Measurements from ENCODE around the gene HTR1A. TPM values are rescaled to one million over a fixed set of nuclear protein-coding genes. Genes with fewer than 3 reads are reported as not detected.

Gene HTR1A
- total RNA-seq, result not detected

DNA sequence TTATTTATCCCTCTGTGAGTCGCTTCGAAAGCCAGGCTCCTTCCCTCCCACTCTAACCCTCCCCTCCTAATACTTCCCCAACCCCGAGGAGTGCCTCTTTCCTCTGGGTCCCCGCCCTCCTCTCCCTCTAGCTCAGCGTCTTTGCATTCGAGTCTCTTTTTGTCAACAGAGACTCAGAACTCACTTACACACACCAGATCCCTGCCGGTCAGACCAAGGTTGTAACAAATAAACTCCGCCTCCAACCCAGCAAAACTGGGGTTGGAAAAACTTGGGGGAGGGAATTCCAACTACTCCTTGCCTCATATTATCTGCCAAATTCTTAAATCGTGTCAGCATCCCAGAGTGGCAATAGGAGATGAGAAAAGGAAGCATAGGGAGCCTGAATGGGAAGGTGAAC lies at the start of gene HTR1A:
HTR1A (minus strand) TSS at position 167 of the 400 bp plus-strand sequence. CDS start 726 bp downstream, outside the sequence.
- no peak for DNase-seq (ENCODE audit: low spot score)

DNA sequence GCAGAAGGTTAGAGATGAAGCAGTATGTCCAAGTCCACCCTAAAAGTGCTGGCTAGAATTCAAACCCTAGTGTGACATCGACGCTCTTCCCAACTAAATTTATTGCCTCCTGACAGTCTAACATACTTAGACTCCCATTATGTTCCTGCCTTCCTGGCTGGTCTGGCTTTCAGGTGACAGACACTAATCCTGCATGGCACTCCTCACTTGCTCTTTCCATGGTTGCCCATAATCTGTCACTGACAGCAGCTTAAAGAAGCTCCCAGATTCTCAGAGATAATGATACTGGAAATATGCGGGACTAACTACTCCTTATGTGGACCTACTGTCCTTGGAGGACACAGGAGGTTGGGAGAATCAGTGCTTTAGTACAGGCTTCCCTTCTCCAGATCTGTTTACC lies 41.7 kb upstream of the HTR1A start:
- no peak for DNase-seq (ENCODE audit: low spot score)

DNA sequence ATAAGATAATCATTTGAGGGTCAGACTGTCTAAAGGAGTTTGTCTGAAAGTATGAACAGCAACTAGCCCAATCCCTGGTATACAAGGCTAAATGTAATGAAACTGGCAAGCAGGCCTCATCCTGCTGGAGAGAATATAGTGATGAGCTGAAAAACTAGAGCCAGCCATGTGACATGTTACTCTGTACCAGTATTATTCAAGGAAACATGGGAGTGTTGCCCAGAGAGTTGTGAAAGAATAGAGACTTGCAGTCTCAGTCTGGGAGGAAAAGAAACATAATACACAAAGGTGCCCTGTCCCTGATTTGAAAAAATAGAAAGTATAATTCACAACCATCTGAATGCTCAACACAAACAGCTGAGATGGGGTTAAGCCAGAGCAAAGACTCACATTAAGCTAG lies 37.9 kb upstream of the HTR1A start:
- no peak for DNase-seq (ENCODE audit: low spot score)

DNA sequence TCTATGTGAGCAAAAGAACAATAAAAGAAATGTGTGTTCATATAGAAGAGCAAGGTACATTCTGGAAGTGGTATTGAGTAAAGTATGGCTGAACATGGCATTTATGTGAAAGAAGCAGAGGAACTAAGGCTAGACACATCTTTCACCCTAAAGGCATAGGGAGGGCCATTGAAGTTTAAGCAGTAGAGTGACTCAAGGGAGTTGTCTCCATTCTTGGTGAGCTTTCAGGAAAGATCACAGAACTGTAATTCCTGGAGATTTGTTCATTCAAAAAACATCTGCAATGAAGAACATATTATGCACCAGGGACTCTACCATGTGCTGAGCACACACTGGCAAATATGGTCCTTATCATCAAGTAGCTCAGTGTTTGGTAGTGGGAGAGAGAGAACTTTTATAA lies 24.8 kb upstream of the HTR1A start:
- no peak for DNase-seq (ENCODE audit: low spot score)

DNA sequence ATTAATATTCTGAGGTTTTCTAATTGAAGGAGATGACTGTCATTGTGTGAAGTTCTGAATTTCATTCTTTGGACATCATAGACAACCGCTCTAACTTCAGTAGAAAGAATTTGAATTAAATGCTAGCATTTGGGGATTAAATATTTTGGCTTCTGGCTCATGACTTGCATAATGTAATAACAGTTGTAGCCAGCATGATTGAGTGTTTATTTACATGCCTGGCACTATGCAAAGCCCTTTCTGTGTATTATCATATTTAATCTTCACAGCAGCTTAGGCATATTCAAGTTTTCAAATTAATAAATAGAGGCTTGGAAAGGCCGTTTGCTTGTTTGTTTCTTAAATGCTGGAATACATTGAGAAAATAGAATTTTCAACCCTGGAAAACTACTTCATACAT lies 19.6 kb upstream of the HTR1A start:
- DNase-seq (ENCODE audit: low spot score), result no peak

DNA sequence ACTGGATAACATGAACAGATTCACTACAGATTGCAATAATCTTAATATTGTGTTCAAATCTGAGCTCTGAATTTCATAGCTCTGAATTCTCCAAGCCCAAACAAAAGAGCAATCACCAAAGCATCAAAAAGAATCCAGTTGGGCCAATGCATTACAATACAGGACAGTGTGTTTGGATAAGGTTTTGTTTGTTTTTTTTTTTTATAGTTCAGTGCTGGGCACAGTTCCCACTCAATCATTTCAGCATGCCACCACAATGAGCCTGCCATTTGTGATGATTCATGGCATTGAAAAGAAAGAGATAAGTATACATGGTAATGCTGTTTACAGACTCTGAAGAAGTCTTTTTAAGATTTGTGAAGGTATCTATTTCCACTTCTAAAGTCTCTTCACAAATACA lies 1.7 kb upstream of the HTR1A start:
- DNase-seq (ENCODE audit: low spot score), result no peak

DNA sequence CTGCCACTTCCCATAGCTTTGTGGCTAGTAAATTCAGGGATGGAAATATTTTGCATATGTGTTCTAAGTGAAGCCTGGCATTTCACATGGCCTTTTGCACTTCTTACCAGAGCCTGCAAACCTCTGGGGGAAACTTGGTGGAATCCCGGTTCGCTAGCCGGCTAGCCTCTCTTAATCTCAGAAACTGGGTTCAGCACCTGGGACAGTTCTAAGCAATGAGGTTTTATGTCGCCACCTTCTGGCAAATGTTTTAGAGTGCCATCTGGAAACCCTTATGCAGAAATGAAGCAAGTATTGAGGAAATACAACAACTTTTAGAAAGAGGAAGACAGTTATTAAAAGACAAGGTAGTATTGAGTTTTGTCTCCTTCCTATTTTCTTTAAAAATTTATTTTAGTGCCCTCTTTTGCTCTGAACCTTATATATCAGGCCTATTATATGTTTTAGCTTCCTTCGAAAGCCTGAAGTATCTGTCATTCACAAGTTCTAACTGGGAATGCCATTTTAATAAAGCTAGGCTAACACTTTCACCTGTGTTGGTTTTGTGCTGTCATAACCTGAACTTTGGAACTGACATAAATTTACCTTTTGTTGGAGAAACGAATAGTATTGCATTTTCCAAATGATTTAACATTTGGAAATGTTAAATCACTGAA lies 963 bp upstream of the HTR1A start:
- peak; percentile 63 for DNase-seq (ENCODE audit: low spot score)

DNA sequence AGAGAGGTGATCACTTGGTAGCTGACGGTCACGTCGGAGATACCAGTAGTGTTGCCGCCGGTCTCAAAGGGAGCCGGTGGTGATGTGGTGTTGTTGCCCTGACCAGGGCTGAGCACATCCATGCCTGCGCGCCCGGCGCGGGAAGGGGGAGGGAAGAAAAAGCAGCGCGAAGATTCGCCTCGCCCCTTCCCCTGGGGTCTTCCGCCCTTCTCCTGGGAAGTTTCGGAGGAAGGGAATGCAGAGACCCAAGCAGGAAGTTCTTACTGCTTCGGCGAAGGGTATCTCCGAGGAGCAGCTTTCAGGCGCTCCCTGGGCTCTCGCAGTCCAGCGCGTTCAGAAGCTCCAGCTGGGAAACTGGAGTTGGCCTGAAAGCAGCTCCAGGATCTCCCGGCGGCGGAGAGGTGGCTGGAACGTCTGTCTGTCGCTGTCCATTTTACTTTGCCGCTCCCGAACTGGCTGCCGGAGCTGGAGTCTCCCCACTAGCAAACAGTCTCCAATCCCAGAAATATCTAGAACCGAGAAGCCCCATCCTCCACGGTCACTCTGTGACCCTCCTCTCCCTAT lies 565 bp downstream of the HTR1A start:
- DNase-seq (ENCODE audit: low spot score), result no peak

DNA sequence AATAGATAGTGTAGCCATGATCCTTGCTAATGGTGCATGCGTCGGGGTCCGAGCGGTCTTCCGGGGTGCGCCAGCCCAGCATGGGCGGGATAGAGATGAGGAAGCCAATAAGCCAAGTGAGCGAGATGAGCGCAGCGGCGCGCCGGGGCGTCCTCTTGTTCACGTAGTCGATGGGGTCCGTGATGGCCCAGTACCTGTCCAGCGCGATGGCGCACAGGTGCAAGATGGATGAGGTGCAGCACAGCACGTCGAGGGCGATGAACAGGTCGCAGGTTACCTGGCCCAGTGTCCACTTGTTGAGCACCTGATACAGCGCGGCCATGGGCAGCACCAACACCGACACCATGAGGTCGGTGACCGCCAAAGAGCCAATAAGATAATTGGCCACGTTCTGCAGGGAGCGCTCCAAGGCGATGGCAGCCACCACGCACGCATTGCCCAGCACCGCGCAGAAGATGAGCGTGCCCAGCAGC lies 1.1 kb downstream of the HTR1A start:
- DNase-seq (ENCODE audit: low spot score), result no peak

DNA sequence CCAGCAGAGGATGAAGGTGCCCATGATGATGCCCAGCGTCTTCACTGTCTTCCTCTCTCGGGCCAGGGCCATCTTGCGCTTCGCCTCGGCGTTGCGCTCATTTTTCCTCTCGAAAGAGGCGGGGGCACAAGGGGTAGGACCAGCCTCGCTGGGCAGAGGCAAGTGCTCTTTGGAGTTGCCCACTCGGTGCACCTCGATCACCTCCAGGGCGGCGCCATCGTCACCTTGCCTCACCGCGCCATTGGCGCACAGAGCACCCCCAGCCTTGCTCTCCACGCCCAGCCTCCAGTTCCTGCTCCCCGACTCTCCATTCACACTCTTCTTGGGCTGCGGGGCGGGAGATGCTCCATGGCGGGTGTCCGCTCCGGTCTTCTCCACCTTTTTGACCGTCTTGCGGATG lies 1.6 kb downstream of the HTR1A start:
- no peak for DNase-seq (ENCODE audit: low spot score)

DNA sequence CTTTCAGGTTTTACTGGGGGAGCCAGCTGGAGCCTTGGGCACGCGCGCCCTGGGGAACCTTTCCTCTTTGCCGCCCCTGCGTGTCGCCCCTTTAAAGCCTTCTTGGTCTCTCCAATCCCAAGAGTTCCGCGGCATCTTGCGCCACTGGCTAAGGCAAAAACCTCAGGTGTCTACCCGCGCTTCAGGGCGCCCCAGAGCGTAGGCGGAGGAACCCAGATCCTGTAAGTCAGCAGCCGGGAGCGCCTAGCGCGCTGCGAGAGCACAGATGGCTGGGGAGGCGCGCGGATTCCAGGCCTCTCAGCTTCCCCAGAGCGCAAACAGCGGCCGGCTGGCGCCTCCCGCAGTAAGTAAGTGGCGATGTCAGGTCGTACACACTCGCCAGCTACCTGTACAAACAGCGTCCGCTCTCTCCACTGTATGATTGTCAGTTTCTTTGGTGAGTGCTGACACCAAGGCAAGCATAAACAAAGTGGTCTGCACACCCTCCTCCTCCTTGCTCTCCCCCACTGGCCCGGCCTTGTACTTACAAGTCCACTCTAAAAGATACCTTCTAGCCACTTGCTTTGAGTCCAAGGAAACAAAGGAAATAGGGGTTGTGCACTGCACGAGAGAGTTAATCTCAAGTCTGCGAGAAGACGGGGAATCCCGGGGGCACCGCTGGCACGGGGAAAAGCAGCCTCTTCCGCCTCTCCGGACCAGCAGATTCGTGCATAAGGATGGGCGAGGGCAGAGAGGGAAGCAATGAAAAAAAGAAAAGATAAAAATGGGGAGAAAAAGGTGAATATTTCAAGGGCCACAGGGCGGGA lies 2.9 kb downstream of the HTR1A start:
- DNase-seq (ENCODE audit: low spot score), result no peak

DNA sequence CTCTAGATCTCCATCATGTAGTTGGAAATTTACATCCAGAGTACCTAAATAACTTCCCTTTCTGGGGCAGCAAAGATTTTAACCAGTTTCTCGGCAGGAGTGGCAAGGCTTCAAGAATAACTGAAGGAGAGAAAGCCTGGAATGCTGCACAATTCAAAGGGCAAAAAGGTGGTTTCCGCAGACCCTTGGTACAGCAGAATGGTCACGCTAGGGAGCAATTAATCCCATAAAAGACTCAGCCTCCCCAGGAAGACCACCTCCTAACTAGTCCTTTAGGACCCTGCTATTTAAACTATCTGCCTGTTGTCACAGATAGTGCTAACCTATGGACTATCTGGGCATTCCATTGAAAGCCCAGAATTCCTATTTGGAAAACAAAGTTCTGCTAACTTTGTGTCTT lies 3.6 kb downstream of the HTR1A start:
- DNase-seq (ENCODE audit: low spot score), result no peak

DNA sequence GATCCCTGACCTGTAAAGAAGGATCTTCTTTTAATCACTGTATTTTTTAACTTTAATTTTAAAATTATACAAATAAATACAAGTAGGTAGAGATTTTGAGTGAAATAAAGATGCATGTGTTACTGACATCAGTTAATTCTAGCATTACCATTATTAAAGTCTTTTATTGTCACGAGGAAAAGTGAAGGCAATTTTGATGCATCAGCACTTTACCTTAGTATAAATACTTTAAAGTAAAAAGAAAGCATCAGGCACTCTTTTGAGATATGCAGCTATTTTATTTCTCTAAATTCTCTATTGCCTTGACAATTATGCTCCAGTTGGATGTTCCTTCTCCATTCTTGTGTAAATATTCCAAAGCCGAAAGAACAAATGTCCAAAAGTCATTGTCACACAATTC lies 4.6 kb downstream of the HTR1A start:
- DNase-seq (ENCODE audit: low spot score), result no peak

DNA sequence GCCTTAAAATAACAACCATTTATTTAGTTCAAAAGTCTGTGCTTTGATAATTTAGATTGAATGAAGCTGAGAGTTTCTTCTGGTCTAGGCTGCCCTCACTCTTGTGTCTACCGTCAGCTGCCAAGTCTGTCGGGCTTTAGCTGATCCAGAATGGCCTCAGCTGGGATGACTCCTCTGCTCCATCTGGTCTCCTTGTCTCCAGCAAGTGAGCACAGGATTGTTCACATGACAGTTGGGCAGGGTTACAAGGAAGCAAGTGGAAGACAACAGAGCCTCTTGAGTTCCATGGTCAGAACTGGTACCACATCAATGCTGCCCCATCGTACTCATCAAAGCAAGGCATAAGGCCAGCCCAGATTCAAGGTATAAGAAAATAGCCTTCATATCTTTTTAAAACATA lies 9.0 kb downstream of the HTR1A start:
- DNase-seq (ENCODE audit: low spot score), result no peak

DNA sequence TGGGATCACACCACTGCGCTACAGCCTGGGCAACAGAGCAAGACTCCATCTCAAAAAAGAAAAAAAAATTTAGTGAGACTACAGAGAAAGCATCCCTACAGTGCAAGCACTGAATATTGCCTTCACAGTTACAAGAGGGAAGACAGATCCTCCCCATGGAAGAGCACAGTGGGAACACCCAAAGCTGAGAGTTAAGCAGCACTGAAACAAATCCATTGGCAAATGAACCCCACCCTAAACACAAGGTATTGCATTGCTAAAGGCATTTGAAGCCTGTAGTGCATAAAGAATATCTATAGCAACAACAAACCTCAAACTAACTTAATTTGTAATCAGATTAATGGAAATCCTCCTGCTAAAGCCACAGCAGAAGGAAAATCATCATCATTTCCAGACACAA lies 27.1 kb downstream of the HTR1A start:
- DNase-seq (ENCODE audit: low spot score), result no peak

DNA sequence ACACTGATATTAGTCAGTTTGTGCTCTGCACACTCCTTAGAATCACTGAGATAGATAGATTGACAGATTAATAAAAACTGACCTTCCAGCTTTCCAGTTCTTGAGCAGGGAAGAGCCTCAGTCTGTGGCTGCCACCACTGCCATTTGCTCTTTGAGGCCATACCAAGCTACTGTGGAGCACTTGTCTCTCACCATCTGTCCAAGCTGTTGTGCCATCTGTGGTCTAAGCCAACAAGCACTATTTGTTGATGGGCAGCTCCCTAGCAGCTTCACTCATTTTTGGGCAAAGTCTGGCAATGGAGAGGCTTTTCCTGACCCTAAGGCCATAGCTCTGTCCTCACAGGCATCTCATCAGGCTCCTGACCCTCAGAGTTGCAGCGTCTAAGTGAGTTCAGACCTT lies 30.4 kb downstream of the HTR1A start:
- no peak for DNase-seq (ENCODE audit: low spot score)

DNA sequence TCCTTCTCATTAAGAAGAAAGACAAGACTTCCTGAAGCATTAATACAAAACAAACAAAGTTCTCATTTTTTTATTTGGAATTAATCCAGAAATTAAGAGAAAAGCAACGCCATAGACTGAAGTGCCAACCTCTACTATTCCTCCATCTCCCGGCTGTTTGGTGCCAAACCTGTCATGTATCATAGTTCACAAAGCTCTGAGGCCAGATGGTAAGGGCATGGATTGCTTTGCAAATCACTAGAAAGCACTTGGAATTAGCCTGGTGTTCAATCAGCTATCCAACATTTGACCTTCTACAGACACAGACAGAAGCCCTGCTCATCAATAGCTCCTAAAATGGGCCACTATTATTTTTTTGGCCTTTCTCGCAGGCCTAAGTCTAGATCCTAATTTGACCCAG lies 33.8 kb downstream of the HTR1A start:
- DNase-seq (ENCODE audit: low spot score), result no peak

DNA sequence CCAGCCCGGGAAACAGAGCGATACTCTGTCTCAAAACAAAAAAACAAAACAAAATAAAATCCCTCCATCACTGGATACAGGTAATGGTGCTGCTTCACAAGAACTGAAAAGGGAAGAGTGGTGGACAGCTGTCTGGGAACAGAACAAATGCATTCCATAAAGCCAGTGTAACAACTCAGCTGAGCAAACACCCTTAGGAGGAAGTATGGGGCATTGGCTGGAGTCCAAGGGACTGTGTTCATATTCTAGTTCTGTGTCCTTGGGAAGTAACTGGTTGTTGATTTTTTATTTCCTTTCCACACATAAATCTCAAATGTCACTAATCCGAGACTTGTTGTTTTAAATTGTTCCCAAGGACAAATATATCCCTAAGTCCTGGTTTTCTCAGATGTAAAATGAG lies 38.3 kb downstream of the HTR1A start:
- peak; percentile 18 for DNase-seq (ENCODE audit: low spot score)

DNA sequence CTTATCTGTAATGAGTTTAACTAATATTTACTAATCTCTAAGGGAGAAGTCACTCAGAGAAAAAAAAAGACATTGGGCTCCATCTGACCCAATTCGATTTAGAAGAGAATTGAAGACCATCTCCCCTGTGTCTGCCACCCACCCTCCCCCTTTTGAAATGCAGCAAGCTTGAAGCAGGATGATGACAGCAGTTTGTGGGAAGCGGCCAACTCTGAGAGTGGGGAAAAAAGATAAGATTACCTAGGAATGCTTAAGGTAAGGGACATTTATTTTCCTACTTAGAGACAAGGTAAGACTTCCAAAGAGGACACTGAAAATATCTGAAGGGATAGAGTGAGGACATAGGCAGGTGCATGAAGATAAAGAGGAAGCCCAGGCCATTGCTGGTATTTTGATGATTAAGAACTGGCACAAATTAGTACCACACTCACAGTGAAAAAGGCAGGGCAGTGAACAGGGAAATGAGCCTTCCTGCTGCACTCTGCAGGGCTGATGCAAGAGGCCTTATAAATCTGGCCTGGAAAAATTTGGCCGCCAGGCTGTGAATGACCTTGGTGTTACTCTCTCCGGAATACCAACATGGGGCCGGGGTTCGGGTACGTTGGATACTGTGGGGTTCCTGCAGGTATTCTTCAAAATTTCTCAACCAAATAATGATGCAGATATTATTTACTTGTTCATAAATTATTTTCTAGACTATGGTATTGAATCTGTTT lies 42.3 kb downstream of the HTR1A start:
- no peak for DNase-seq (ENCODE audit: low spot score)

DNA sequence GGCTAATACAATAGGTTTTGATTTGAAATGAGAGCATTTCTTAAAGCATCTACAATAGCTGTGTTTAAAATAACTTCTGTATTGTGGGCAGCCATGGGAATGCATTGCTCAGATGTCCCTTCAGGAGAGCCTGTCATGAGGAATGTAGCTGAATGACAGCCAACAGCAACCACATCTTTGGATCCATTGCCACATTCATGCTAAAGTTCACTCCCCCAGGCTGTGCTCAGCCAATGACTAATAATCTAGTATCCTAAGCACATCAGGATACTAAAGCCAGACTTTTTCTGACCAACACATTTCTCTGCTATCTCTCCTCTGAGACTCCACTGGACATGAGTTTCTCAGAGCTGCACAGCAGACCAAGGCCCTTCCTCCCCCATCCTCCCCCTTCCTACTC lies 45.5 kb downstream of the HTR1A start:
- no peak for DNase-seq (ENCODE audit: low spot score)

DNA sequence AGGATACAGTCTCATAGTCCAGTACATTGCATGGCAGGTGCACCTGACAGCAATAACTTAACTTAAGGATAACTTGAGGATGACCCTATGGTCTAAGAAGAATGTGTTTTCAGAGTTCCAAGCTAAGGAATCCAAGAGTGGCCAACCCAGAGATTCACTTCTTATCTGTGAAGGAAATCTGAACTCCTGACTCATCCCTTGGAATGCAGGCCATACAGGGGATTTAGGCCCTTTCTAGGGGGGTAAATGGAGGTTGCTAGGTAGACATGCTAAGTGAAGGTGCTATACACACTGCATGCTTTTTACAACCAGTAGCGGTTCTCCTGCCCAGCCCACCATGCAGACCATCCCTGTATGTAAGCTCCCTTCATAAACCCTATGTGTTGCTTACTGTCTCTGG lies 50.4 kb downstream of the HTR1A start:
- DNase-seq (ENCODE audit: low spot score), result no peak
